ELF-1 (cell line): ENCODE measurements around the gene GMPR2.
"Not testable (repeated sequence)": the region's sequence is repeated elsewhere in the genome, so short reads cannot be mapped to it uniquely, and the experiment has no call there.

Experiments used
- DNase-seq: peaks from one replicate; pipeline ENCODE4 v3.0.0-alpha.2; 2016; ENCODE audit warnings: low read depth, low spot score

Gene GMPR2

GRCh38 chr14:24202538-24202937 is 30.2 kb upstream of the GMPR2 start:
- DNase-seq: peak; percentile 35

GRCh38 chr14:24203249-24203886 is 29.4 kb upstream of the GMPR2 start:
- not testable (repeated sequence) for DNase-seq

- DNase-seq: no peak
Observed at GRCh38 chr14:24204163-24205146, 28.3 kb upstream of the GMPR2 start.

GRCh38 chr14:24206260-24207103 is 26.2 kb upstream of the GMPR2 start:
- no peak for DNase-seq

GRCh38 chr14:24207104-24207551 is 25.6 kb upstream of the GMPR2 start:
- DNase-seq: no peak

DNA sequence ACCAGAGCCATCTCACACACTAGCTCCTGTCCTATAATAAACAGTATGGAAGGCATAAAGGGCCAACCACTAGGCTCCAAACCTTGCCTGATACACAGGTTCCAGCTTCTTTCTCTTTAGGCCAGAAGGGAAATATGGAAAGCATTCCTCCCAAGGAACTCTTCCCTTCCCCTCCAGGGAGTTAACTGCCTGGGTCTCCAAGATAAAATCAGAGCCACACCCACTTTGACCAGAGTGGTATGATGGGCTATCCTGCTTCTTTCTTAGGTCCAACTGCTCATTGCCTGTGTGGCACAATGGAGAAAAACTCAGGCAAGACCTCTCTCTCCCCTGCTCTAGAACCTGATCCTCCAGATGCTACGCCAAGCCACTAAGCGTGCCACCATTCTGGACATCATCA is 25.1 kb upstream of the GMPR2 start:
- no peak for DNase-seq

- DNase-seq: no peak
Observed at GRCh38 chr14:24211311-24211710, 21.4 kb upstream of the GMPR2 start.

- DNase-seq: peak; percentile 99
Observed at GRCh38 chr14:24212924-24213865, 19.5 kb upstream of the GMPR2 start, which contains the start of gene CHMP4A. Gene CHMP4A, minus strand, starts transcription at chr14:24213488. Its CDS starts 49 bp downstream, at chr14:24213439.

- no peak for DNase-seq
Observed at GRCh38 chr14:24213866-24214662, 18.7 kb upstream of the GMPR2 start.

GRCh38 chr14:24215495-24216344 is 17.0 kb upstream of the GMPR2 start, which contains the start of gene MDP1:
Gene MDP1, minus strand, starts transcription at chr14:24216066. Its CDS starts 111 bp downstream, at chr14:24215955.
- DNase-seq: peak; percentile 91

GRCh38 chr14:24216345-24216699 is 16.4 kb upstream of the GMPR2 start:
- DNase-seq: no peak

GRCh38 chr14:24216876-24217275 is 15.9 kb upstream of the GMPR2 start:
- DNase-seq: not testable (repeated sequence)

- DNase-seq: no peak
Observed at GRCh38 chr14:24219080-24219479, 13.6 kb upstream of the GMPR2 start.

GRCh38 chr14:24219521-24219920 is 13.2 kb upstream of the GMPR2 start:
- no peak for DNase-seq

DNA sequence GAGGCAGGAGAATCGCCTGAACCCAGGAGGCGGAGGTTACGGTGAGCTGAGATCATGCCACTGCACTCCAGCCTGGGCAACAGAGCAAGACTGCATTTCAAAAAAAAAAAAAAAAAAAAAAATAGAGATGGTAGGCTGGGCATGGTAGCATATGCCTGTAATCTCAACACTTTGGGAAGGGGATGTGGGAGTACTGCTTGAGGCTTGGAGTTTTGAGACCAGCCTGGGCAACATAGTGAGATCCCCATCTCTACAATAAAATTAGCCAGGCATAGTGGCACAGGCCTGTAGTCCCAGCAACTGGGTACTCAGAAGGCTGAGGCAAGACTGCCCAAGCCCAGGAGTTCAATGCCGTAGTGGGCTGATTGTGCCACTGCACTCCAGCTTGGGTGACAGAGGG is 9.7 kb upstream of the GMPR2 start:
- DNase-seq: not testable (repeated sequence)

DNA sequence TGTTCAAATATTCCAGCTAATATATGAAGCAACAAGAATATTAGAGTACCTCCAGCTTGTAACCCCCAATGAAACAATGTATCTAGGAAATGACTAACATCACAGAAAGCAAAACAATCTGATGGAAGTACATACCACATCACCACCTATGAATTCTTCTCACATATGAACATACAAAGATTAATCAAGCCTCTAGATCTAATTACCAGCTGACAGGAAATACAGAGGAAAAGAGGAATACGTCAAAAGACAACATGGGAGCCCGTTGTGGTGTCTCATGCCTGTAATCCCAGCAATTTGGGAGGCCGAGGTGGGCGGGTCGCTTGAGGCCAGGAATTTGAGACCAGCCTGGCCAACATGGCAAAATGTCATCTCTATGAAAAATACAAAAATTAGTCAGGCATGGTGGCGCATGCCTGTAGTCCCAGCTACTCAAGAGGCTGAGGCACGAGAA is 8.1 kb upstream of the GMPR2 start:
- no peak for DNase-seq

DNA sequence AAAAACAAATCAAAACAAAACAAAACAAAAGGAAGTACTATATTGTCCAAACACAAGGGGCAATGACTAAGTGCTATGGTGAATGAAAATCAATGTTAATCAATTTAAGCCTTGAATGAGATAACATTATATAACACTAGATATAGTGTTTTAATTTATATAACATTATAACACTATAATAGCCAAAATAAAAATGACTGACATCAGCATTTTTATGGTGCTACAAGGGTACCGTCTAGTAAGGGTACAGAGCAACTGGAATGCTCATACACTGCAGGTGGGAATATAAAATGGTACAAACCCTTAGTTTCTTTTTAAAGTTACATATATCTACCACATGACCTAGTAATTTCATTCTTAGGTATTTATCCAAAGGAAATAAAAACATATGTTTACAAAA is 6.3 kb upstream of the GMPR2 start:
- no peak for DNase-seq

DNA sequence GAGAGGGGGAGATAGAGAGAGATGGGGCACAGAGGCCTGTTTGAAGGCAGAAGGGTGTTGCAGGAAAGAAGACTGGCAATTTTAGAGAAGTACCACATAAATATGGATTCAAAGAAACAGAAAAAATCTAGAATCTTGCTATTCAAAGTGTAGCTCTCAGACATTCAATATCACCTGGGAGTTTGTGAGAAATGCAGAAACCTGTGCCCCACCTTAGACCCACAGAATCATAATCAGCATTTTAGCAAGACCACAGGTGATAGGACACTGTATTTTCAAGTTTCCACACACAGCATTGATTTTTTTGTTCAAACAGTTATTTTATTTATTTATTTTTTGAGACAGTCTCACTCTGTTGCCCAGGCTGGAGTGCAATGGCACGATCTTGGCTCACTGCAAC is 3.8 kb upstream of the GMPR2 start:
- DNase-seq: no peak
